ENCODE measurements around the gene CACNA1C. TPM values are rescaled to one million over a fixed set of nuclear protein-coding genes. Genes with fewer than 3 reads are reported as not detected.

CACNA1C gene
- total RNA-seq, 1 experiment from 2014 or later = 1.1 TPM

DNA sequence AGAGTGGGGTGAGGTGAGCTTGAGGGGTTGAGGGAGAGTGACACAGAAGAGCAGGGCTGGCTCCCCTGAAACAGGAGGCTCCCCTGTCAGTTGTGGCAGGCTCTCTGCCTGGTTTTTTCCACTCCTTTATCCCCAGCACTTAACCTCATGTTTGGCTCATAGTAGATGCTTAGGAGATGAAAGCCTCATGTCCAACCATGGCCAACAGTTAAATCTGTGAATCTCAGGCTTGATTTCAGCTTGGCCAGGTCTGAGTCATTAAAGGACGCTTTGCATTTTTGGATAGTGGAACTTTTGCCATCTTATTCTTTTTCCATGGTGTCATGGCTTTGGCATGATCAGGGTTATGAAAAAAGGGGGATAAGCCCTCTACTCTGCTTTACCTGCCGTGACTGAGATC is 117.2 kb downstream of the CACNA1C start:
- Mint-ChIP-seq H3K4me3 (no peak overlapping the region), H3K9me3 (peaks cover 5 to 8% of the 10 kb centered on the region in 2 experiments; a peak in 3 of 5 replicates), H3K27me3 (ENCODE audit: low read depth) (peaks cover 4% of the 10 kb centered on the region; the same call in 1 of the 2 replicates), H3K36me3 (ENCODE audit: insufficient read depth in 1 of 3, low read depth in 3 of 3) (peaks cover 0 to 6% (median 0%) of the 10 kb centered on the region in 3 experiments; a peak in 1 of 7 replicates), H3K27ac (no peak overlapping the region), H3K4me1 (peaks cover 4% of the 10 kb centered on the region in 2 experiments; a peak in 3 of 4 replicates)
- Histone ChIP-seq H3K14ac (ENCODE audit: insufficient read depth, low read length) (no peak overlapping the region), H3K18ac (ENCODE audit: insufficient read length, low read depth, low read length) (no peak overlapping the region), H3K4me1 (ENCODE audit: insufficient read depth, low read length) (peaks cover 6% of the 10 kb centered on the region; the same call in 1 of the 2 replicates), H3K56ac (ENCODE audit: insufficient read length, low read depth, low read length) (no peak overlapping the region), H4K8ac (replicated peaks; ENCODE audit: insufficient read length, low read depth, low read length) (no peak overlapping the region), H3K23ac (ENCODE audit: insufficient read length, low read depth, low read length) (no peak overlapping the region), H3T11ph (ENCODE audit: low read length) (no peak overlapping the region), H3K79me2 (ENCODE audit: insufficient read depth, low read length) (no peaks in the 10 kb centered on the region), H2BK5ac (ENCODE audit: insufficient read length, low read length) (no peak overlapping the region), H3K23me2 (ENCODE audit: insufficient read length, low read depth, low read length, poor library complexity, severe bottlenecking) (no peaks in the 10 kb centered on the region), H3K4me2 (ENCODE audit: insufficient read depth, insufficient read length, low read length) (no peak overlapping the region), H2AFZ (ENCODE audit: low read length) (no peak overlapping the region), H2BK12ac (ENCODE audit: insufficient read length, low read depth, low read length) (no peak overlapping the region), H4K5ac (ENCODE audit: insufficient read length, low read depth, low read length) (no peak overlapping the region), H4K91ac (ENCODE audit: insufficient read length, low read depth, low read length) (no peak overlapping the region), H3K27ac (ENCODE audit: insufficient read length, low read depth, low read length) (no peak overlapping the region), H2BK15ac (ENCODE audit: low read depth, low read length) (no peak overlapping the region), H2BK20ac (ENCODE audit: low read depth, low read length, poor library complexity, severe bottlenecking) (no peak overlapping the region), H3K79me1 (ENCODE audit: insufficient read depth, low read depth, low read length, poor library complexity, severe bottlenecking) (no peaks in the 10 kb centered on the region), H3K4ac (ENCODE audit: low read depth, low read length) (no peak overlapping the region), H3K9ac (ENCODE audit: extremely low read depth, insufficient read length, low read length) (no peak overlapping the region), H2BK120ac (ENCODE audit: low read depth, low read length, poor library complexity, severe bottlenecking) (no peak overlapping the region), H2AK5ac (ENCODE audit: insufficient read length, low read length) (no peak overlapping the region), H3K9me3 (ENCODE audit: control insufficient read depth, low read depth, low read length) (no peaks in the 10 kb centered on the region), H3K27me3 (ENCODE audit: insufficient read depth, low read length) (no peaks in the 10 kb centered on the region), H4K20me1 (ENCODE audit: control insufficient read depth, insufficient read depth, insufficient read length) (no peaks in the 10 kb centered on the region)
- no CpG with 5 or more reads among the region's 2 CpGs for WGBS (ENCODE audit: extremely low coverage, insufficient read length, low lambda C conversion rate)
- no peak for DNase-seq
- TF ChIP-seq, protein P1, sequence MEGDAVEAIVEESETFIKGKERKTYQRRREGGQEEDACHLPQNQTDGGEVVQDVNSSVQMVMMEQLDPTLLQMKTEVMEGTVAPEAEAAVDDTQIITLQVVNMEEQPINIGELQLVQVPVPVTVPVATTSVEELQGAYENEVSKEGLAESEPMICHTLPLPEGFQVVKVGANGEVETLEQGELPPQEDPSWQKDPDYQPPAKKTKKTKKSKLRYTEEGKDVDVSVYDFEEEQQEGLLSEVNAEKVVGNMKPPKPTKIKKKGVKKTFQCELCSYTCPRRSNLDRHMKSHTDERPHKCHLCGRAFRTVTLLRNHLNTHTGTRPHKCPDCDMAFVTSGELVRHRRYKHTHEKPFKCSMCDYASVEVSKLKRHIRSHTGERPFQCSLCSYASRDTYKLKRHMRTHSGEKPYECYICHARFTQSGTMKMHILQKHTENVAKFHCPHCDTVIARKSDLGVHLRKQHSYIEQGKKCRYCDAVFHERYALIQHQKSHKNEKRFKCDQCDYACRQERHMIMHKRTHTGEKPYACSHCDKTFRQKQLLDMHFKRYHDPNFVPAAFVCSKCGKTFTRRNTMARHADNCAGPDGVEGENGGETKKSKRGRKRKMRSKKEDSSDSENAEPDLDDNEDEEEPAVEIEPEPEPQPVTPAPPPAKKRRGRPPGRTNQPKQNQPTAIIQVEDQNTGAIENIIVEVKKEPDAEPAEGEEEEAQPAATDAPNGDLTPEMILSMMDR (conservative IDR thresholded peaks at IDR 0.05) = no peak

All from H9 (cell line).